ENCODE results near the gene MCEMP1.

Gene MCEMP1

GRCh38 chr19:7674010-7675005, 2.6 kb upstream of the MCEMP1 start:
- DNase-seq = no peak

- no peak for DNase-seq
Measured at GRCh38 chr19:7676376-7676775, 514 bp upstream of the MCEMP1 start.

DNA sequence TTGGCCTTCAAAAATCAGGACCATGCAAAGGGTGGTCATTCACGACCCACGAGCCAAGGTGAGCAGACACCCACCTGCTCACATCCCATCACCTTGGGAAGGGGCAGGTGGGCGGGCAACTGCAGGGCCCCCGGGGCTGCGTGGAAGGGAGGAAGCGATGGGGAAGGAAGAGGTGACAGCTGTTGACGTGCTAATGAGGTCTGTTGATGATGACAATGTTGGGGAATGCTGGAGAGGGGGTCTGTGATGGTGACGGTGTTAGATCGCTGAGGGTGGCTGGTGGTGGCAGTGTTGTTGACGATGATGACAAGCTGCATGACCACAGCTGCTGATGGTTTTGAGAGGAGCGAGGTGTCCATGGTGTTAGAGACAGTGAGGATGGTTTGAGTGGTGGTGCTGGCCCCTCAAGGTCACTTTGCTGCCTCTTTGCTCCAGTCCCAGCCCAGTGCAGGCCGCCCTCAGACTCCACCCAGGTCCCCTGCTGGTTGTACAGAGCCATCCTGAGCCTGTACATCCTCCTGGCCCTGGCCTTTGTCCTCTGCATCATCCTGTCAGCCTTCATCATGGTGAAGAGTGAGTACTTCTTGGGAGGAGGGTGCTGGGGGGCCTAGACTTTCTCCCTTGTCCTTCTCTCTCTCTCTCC, 900 bp downstream of the MCEMP1 start:
- no peak for DNase-seq

GRCh38 chr19:7678971-7679751, 2.3 kb downstream of the MCEMP1 start:
- DNase-seq = peak; percentile 46

DNA sequence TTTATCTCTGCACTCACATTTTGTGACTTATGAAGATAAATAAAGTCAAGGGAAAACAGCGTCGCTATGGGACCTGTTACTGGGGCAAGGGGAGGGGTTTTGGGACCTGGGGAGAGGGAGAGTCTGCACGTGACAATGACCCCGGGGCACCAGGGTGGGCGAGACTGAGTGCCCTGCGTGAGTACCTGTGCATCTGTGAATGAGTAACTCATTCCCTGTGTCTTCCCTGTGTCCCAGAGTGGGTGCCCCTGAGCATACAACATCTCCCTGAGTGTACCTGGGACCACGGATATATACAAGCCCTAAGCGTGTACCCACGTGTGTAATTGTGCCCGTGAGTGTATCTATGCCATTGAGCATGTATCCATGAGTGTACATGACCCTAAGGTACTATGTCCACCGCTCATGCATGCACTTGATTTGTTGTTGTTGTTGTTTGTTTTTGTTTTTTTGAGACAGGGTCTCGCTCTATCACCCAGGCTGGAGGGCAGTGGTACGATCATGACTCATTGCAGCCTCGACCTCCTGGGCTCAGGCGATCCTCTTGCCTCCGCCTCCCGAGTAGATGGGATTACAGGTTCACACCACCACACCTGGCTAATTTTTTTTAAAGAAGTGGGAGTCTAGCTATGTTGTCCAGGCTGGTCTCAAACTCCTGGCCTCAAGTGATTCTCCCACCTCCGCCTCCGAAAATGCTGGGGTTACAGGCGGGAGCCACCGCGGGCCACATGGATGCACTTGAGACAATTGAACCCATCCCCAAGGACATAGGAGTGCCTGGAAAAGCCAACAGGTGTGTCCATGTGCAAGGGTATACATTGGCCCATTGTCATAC, 3.1 kb downstream of the MCEMP1 start:
- DNase-seq = no peak

DNA sequence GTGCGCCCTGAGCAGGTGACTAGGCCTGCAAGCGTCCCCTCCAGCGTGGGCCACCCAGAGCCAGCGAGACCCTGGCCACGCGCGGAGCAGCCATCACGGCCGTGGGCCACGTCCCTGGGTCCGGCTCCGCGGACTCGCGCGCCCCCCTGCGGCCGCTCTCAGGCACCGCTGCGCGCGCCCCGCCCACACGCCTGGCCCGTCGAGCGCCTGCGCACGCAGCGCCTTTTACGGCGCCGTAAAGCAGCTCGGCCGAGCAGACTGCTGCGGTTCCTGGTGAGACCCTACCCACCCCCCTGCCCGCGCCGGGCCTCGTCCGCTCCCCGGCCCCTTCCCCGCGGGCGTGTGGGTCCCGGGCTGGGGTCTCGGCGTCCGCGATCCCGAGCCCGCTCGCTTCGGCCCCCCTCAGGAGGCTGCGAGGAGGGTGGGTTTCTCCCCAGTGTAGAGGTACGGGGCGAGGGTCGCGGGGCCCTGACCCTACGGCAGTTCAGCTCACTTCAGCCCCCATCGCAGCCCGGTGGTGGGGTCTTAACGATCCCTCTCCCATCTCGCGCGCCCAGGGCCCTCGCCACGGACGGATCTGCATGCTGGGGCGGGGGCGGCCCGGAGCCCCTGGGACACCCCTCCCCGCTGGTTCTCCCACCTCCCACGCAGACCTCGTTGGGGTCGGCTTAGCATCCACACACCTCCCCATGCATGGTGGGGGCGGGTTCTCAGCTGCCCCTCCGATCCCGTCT, 3.9 kb downstream of the MCEMP1 start, which contains the start of gene TRAPPC5:
Gene TRAPPC5, plus strand, starts transcription at position 228 of the 734 bp plus-strand sequence. CDS start 1,421 bp downstream, outside the sequence.
- DNase-seq = peak; percentile 62

DNA sequence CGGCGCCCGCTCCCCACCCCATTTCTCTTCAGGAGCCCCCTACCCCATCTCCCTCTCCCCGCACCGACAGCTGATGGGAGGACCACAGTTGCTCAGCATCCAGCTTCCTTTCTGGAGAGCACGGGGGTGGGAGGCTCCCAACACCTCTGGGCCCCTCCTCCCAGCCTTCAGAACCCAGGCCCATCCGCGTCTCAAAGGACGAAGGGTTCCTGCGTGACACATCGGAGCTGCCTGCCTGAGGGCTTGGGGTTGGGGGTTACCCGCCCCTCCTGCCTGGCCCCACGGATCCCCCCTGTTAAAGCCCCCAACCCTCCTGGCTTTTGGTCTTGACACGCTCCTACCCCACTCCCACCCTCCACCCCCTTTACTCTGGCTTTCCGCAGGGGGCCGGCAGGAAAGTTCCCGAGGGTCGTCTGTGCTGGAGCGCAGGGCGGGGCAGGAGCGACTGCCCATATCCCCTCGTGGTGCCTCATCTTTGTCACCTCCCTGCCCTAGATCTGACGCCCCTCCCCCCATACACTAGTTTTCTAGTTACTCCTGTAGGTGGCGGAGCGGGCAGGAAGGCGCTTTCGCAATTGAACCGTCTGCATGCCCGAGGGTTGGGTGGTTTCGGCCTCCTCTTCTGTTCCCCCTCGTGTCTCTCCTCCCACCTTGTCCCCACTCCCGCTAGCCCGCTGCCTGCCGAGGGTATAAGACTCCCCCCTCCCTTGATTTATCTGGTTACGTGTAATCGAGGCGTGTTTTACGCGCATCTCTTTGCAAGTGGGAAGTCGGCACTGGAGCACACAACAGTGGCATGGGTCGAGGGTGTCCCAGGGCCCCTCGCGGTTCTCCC, 4.7 kb downstream of the MCEMP1 start:
- DNase-seq = no peak

DNA sequence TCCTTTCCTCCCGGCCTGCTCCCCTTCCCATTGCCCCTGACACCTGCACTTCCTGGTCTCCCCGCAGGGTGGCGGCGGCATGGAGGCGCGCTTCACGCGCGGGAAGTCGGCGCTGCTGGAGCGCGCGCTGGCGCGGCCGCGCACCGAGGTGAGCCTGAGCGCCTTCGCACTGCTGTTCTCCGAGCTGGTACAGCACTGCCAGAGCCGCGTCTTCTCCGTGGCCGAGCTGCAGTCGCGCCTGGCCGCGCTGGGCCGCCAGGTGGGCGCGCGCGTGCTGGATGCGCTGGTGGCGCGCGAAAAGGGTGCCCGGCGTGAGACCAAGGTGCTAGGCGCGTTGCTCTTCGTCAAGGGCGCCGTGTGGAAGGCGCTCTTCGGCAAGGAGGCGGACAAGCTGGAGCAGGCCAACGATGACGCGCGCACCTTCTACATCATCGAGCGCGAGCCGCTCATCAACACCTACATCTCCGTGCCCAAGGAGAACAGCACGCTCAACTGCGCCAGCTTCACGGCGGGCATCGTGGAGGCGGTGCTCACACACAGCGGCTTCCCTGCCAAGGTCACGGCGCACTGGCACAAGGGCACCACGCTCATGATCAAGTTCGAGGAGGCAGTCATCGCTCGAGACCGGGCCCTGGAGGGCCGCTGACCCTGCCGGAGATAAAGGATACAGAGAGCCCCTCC, 5.4 kb downstream of the MCEMP1 start:
- no peak for DNase-seq

DNA sequence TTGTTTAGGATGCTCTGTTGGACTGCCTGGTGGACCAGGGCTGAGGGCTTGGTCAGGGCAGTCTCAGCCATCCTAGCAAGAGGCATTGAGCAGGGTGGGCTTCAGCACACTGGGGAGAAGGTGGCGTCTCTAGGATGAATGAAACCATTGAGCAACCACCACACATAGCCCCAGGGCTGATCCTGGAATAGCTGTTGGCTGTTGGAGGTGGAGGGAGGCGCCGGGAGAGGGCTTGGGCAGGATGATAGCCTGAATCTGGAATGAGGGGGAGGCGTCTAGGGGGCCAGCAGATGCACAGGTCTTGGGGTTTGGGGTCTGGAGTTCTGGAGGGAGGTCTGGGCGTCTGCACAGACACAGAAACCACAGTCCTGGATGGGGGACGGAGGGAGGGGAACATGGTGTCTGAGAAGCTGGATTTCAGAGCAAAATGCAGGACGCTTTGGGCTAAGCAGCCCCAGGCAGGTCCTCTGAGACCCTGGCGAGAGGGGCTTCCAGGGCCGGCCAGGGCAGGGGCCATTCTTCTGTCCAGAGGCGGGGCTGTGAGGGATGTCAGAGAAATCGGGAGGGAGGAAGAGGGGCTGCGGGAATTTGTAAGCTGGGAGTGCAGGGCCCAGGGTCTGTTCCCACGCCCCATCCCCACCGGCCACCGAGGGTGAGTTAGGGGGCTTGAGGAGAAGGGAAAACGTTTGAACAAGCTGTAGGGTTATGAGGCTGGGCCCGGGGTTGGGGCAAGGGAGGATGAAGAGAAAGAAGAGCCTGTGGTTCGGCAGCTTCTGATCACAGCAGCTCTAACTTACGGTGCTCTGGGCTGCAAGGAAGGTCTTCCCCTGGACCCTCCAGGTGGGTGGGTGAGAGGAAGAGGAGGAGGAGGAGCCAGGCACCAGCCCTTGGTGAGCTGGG, 8.9 kb downstream of the MCEMP1 start:
- DNase-seq = no peak

DNA sequence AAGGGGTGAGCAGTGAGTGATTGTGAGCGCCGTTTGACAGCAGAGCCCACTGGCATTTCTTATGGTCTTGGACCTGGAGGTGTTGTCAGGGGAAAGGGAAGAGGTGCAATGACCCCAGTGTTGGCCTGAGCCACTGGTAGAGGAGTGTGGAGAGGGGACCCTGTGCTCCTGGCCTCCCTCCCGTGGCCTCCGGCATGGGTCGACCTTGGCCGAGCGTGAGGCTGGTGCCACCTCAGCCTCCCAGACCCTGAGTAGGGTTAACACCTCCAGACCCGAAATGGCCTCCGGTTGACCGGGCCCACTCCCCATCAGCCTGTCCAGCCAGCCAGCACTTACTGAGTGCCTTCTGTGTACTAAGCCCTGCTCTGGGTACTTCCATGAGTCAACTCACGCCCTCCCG, 10.3 kb downstream of the MCEMP1 start:
- DNase-seq = no peak

DNA sequence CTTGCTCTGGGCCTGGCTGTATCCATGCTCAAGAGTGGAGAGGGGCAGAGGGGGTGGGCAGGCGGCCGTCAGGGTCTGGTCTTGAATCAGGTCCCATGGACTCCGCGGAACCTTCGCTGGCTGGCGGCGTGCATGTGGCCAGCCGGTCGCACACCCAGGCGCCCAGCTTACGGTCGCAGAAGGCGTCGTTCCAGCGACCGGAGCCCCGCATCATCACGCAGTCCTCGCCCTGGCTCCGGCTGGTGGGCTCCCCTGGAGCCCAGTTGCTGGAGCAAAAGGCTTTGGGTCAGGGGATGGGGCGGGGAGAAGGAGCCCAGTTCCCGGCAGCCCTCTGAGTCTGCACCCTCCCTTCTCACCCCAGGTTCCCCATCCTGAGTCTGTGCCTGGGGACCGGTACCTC, 12.3 kb downstream of the MCEMP1 start:
- no peak for DNase-seq

- no peak for DNase-seq
Measured at GRCh38 chr19:7690779-7691258, 13.9 kb downstream of the MCEMP1 start.

DNA sequence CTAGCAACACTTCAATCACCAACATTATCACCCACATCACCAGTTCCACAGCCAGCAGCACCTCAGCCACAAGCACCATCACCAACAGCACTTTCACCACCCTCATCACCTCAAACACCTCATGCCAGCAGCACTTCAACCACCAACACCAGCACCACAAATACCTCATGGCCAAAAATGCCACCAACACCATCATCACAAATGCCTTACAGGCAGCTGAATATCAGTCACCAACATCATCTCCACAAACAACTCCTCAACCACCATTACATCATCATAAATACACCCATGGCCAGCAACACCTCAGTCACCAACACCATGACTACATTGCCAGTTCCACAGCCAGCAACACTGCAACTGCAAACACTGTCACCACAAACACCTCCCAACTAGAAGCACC, 14.6 kb downstream of the MCEMP1 start:
- DNase-seq = no peak

- no peak for DNase-seq
Measured at GRCh38 chr19:7692417-7693088, 15.7 kb downstream of the MCEMP1 start.

- no peak for DNase-seq
Measured at GRCh38 chr19:7694499-7694898, 17.6 kb downstream of the MCEMP1 start.

DNA sequence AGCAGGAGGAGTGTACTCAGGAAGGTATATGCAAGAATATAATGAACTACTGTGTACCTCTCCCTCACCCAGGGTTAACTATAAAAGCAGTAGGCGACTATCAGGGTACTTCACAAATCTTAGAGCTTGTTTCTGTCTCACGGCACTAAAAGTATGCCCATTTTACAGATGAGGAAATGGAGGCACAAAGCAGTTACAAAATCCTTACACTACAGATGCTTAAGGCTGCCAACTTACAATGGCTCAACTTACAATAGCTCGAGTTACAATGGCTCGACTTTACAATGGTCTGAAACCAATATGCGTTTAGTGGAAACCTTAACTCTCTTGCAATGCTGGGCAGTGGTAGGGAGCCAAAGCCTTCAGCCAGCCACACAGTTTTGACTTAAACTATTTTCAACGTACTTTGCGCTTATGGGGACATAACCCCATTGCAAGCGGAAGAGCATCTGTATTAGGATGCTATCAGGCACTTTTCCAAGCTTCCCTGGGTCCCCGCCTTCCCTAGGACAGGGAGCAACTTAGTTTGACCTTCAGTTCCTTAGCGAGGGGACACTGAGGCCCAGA, 20.9 kb downstream of the MCEMP1 start:
- no peak for DNase-seq

GRCh38 chr19:7698583-7698982, 21.7 kb downstream of the MCEMP1 start:
- no peak for DNase-seq

DNA sequence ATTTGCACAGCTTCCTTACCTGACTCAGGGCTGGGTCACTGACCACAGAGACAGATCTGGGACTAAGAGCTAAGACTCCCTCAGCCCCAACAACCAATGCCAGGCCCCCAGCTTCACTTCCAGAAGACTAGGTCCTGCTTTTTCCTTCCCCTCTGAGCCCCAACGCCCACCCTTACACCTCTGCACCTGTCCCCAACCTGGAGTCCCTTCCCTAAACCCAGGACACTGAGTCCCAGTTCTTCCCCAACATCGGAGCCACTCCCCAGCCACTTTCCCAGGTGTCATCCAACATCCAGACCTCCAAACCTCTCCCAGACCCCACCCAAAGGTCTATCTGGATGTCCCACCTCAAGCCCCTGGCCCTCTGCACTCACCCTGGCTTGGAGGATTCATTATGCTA, 22.1 kb downstream of the MCEMP1 start:
- DNase-seq = no peak
